ENCODE measurements around the gene SH3PXD2A.

The SH3PXD2A gene

DNA sequence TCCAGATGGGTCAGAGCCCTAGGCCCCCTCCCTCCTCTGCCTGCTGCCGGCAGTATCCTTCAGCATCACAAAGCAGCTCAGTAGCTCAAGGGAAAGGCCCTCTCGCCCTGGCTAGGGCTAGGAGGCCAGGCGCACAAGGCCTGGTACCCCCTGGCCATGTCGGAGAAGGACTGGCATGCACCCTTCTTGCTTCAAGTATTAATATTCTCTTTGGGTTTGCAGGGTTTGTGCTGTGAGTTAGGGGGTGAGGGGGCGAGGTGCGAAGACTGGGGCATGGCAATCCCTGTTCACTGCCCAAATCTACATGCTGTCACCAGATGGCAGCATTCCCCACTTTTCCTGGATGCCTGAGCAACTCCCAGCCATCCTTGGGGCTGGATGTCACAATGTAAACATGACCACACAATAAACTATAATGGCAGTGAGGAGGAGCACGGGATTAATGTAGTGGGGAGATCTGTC lies 256.7 kb downstream of the SH3PXD2A start:
- in situ Hi-C loops (cut with MboI; ENCODE audit: low sequenced_read_pairs), result no loop called here

DNA sequence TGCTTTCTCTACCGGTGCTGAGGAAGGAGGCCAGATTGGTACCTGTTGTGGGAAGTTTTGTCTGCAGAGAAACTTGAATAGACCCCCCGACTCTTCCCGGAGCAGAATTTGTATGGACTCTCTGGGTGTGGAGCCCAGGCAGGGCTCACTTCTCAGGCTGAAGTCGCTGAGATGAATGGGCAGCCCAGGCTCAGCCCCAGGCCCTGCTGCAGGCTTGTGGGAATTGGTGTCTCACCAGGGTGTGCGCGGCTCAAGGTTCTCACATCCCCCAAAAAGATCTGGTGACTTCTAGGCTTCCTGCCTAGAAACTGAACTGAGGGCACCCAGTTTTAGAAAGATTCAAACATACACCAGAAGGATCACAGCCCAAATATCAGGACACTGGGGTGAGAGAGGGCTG lies 258.4 kb downstream of the SH3PXD2A start:
- in situ Hi-C loops (cut with MboI; ENCODE audit: low sequenced_read_pairs), result no loop called here

DNA sequence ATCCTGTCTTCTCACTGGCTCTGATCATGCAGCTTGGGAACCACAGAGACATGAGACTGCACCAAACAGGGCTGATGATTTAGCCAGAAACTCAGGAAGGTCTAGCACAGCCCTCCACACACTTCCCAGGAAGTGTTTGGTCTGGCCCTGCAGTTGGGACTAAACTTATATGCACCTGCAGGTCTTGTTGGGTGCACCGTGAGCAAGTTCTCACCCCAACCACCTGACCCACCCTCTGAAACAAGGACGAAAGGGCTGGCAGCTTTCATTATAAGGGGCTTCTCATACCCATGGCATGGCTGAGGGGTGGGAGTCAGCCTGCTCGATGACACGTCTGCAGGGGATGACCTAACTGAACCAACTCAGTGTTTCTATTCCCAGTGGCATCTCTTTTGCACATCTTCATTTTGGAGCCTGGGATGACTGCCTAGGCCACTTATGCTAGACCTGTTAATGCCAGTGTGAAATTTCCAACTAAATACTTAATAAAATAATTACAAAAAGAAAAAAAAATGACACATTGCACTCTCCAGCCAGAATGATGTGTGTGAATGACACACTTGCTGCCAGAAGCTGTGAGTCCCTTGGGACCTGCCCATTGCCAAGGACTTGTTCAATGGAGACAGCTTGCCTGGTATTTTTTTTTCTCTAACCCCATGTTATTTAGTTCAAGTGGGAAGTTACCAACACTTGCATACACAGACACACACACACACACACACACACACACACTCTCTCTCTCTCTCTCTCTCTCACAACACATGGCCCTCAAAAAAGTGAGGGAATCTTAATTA lies 259.2 kb downstream of the SH3PXD2A start:
- in situ Hi-C loops (cut with MboI; ENCODE audit: low sequenced_read_pairs), result no loop called here

DNA sequence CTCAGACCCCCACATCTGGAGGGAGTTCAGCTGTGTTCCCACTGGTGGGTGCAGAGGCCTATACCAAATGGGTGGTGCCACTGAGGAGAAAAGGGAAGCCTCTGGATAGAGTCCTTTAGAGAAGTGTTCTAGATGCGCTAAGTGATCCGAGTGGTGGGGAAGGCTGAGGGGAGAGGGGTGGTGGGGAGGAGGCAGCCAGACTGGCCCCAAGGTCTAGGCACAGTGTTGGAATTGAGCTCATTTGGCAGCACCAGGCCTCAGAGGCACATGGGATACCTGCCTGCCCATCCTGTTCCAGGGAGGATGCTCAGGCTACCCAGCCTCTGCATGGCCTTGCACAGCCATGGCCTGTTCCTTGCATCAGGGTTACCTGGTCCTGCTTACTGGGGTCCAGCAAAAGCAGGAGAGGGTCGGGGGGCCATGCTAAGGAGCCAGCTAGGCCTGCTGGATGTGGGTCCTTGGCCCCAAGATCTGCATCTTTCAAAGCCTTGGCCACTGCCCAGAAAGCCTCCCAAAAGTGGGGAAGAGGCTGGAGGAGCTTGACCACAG lies 262.3 kb downstream of the SH3PXD2A start:
- in situ Hi-C loops (cut with MboI; ENCODE audit: low sequenced_read_pairs), result no loop called here

DNA sequence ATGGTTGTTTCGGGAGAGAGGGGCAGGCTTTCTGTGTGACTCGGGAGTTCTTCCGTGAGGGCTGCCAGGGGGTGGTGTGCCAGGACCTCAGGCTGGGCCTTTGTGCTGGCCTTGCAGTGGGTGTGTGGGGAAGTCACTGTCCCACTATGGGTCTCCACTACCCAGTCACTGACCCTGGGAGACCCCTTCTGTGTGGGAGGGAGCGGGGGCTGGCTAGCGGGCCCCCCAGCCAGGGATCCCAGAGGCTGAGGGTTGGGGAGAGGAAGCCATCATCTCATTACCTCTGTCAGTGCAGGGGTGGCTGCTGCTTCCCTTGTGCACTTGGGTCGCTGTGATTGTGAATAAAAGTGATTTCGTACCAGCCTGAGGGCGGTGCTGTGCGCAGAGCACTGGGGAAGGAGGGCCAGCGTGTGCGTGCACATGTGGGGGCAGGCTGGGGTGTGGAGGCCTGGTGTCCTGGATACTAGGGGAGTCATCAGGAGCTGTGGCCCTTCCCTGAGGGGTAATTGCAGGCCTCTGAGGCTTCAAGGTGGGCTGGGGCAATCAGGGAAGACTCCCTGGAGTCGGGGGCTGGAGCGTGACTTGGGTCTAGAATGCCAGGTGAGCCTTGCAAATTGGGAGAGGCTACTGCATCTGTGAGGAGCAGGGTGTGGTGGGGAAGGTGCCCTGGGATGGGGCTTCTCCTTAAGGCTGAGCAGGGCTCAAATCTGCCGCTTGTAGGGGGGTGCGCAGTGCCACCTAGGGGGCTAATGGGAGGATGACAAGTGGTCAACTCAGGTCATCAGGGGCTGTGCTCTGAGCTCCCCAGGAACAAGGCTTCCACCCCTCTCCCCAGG lies 263.0 kb downstream of the SH3PXD2A start:
- in situ Hi-C loops (cut with MboI; ENCODE audit: low sequenced_read_pairs), result no loop called here

DNA sequence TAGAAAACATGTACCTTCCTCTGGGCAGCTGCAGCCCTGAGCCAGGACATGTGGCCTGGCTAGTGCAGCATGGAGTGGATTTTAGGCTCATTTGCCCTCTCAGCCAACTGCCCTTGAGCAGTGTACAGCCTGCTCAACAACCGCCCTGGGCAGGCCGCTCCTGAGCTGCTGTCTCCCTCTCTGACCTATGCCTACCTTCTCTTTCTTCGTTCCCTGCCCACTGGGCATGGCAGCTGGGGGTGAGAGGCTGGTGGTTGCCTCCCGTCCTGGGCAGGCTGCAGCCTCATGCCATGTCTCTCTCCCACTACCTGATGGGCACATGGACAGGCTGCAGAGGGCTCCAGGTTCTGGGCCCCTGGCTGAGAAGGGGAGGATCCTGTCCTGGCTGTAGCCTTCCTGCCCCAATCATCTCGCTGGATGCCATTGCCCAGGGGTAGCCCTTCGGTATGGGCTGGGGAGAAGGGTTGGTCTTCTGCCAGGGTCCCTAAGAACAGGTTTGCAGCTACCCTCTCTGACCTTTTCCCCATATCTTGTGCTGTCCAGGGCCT lies 264.6 kb downstream of the SH3PXD2A start:
- in situ Hi-C loops (cut with MboI; ENCODE audit: low sequenced_read_pairs), result no loop called here

DNA sequence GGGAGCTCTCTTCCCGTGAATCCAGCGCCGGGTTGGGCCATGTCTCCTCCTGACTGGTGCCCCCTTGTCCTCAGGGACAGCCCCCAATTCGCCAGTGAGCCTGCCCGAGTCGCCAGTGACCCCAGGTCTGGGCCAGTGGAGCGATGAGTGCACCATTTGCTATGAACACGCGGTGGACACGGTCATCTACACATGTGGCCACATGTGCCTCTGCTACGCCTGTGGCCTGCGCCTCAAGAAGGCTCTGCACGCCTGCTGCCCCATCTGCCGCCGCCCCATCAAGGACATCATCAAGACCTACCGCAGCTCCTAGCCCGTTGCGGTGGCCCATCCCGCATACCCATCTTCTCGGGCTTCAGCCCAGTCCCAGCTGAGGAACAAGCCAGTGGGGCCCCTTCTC lies 265.3 kb downstream of the SH3PXD2A start:
- in situ Hi-C loops (cut with MboI; ENCODE audit: low sequenced_read_pairs), result no loop called here

DNA sequence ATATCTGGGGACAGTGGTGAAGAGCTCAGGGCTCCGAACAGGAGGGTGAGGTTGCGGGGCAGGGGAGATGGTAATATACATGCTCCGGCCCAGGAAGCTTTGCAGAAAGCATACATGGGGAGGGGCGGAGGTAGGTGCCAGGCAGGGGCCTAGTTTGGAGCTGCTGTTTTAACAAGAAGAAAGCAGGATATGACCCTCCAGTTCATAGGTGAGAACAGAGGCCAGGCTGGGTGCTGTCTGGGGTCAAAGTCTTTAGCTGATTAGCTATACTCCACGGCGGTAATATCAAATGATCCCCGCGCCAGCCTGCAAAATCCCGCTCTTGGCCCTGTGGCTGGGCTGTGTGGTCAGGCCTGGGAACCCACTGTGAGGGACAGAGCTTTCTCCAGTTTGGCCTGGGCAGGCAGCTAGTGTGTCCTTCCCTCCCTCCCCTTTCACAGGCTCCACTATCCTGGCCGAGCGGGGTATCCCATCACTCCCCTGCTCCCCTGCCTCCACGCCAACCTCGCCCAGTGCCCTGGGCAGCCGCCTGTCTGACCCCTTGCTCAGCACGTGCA lies 266.2 kb downstream of the SH3PXD2A start:
- in situ Hi-C loops (cut with MboI; ENCODE audit: low sequenced_read_pairs), result no loop called here

DNA sequence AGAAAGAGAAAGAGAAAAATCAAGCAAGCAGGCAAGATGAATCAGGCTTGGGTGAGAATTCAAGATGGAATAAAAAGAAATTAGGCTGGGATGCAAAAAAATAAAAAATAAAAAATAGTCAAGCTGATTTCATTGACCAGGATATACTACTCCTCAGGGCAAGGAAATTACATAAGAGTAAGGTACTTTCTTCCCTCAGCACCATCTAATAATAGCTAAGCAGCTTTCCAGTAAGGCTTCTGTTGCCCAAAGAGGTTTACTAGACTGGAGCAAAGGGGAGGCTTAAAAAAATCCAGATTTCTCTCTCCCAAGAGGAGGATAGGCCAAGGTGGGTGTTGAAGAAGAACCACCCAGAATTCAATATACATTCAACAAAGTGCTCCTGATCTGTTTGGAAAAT lies 268.3 kb downstream of the SH3PXD2A start:
- in situ Hi-C loops (cut with MboI; ENCODE audit: low sequenced_read_pairs), result no loop called here

DNA sequence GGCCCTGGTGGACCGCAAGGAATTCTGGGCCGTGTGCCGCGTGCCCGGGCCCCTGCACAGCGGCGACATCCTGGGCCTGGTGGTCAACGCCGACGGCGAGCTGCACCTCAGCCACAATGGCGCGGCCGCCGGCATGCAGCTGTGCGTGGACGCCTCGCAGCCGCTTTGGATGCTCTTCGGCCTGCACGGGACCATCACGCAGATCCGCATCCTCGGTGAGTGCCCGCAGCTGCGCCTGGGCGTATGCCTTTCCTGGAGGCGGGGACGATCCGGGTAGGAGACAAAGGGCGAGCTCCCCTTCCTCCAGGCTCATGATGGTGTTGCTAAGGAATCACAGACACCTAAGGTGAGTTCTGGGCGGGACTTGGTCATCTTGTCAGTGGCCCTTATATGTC lies 270.4 kb downstream of the SH3PXD2A start:
- in situ Hi-C loops (cut with MboI; ENCODE audit: low sequenced_read_pairs), result no loop called here

DNA sequence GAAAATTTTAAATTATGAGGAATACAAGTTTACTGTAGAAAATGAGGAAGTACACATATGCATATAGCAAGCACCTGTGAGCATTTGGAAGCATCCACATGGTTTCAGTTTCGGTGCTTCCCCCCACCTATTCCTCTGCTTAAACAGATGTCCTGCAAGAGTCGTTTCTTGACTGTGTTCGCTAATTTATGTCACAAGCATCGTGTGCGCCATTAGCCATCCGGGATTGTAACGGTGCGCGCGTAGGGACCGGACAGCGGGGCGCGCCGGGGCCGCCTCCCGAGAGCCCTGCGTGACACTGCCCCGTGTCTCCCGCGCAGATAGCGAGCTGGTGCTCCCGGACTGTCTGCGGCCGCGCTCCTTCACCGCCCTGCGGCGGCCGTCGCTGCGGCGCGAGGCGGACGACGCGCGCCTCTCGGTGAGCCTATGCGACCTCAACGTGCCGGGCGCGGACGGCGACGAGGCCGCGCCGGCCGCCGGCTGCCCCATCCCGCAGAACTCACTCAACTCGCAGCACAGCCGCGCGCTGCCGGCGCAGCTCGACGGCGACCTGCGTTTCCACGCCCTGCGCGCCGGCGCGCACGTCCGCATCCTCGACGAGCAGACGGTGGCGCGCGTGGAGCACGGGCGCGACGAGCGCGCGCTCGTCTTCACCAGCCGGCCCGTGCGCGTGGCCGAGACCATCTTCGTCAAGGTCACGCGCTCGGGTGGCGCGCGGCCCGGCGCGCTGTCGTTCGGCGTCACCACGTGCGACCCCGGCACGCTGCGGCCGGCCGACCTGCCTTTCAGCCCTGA lies 271.0 kb downstream of the SH3PXD2A start:
- in situ Hi-C loops (cut with MboI; ENCODE audit: low sequenced_read_pairs), result no loop called here

DNA sequence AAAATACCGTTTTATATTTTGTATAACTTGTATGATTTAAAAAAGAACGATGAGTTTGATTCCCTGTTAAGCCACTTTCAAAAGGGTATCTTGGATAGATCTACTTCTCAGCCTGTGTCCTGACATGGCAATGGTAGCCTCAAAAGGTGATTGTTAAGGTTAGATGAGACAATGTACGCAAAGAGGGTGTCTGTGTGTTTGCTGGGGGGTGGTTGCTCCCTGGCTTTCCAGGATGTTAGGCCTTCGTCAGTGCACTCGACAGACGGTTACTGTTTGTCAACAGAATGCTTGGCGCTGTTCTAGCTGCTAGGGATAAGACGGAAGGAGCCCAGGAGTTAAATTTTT lies 271.5 kb downstream of the SH3PXD2A start:
- in situ Hi-C loops (cut with MboI; ENCODE audit: low sequenced_read_pairs), result no loop called here

DNA sequence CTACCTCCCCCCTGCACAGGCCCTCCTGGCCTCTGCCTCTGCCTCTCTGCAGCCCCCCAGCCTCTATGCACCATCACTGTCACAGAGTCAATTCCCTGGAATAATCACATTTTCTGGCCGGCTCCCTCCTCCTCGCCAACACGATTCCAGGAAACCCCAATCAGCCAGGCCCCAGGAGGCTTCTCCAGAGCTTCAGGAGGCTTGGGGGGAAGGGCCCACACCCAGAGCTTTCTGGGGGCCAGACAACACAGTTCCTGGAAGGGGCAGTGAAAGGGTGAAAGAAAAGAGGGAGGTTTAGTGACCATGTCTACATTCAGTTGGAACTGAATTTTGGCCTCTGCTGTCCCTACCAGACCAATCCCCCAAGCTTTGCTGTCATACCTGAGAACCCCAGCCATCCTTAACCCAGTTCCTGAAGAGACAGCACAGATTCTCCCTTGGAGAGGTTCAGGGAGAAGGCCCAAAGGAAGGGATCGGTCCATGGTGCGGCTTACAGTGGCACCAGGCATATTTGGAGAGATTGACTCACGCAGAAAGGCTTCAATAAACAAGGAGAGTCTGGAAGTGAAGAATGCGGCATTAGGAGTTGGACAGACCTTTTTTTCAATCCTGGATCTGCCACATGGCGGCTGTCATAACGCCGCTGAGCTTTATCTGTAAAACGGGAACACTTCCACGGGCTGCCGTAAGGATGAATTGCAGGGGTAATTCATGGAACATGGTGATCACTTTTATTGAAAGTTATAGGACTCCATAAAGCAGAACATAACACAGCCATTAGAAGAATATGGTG lies 272.8 kb downstream of the SH3PXD2A start:
- in situ Hi-C loops (cut with MboI; ENCODE audit: low sequenced_read_pairs), result no loop called here

DNA sequence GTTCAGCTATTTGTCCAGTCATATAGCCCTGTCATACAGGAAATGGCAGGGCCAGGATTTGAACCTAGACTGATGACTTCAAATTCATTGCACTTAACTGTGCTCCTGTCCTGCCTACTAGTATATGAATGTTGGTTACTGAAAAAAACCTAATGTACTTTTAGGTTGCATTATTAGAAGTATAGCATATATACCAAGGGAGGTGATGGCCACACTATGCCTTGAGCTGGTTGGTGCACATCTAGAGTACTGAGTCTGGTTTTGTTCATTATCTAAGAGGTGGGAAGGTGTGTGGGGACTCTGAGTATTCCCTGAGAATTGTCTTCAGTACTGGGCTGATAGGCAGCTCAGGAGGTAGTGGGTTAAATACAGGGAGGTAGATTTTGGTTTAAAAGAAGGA lies 273.9 kb downstream of the SH3PXD2A start:
- in situ Hi-C loops (cut with MboI; ENCODE audit: low sequenced_read_pairs), result no loop called here

DNA sequence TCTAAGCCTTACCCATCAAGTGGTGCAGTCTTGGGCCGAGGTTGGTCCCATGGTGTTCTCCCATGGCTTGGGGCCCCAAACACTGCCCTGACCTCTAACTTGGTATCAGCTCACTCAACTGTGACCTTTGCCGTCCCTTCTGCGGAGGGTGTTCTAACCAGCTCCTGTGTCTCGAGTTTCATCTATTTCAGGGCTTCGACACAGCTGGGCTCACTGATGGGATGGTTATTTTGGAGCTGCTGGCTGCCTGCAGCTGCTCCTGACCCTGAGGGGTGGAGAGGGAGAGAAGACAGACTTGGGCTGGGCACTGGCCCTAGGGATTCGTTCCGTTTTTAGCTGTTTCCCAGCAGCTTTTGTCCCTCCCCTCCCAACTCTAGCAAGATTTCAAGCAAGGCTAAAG lies 274.9 kb downstream of the SH3PXD2A start:
- in situ Hi-C loops (cut with MboI; ENCODE audit: low sequenced_read_pairs), result no loop called here

DNA sequence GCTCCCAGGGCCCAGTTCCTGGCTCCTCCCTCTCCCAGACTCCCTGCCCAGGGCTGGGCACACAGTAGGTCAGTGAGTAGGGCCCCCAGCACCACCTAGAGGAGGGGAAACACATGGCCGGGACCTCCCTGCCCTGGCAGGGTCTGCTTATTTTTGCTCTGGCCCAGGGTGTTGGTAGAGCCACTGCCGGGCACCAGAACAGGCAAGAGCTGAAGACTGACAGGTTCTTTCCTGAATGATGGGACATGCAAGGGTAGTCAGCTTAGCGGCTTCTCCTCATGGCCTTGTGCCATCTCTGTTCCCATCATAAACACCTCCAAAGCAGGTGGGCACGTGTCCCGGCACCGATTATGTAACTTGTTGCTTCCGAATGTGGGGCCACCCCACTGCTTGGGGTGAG lies 275.4 kb downstream of the SH3PXD2A start:
- in situ Hi-C loops (cut with MboI; ENCODE audit: low sequenced_read_pairs), result no loop called here

DNA sequence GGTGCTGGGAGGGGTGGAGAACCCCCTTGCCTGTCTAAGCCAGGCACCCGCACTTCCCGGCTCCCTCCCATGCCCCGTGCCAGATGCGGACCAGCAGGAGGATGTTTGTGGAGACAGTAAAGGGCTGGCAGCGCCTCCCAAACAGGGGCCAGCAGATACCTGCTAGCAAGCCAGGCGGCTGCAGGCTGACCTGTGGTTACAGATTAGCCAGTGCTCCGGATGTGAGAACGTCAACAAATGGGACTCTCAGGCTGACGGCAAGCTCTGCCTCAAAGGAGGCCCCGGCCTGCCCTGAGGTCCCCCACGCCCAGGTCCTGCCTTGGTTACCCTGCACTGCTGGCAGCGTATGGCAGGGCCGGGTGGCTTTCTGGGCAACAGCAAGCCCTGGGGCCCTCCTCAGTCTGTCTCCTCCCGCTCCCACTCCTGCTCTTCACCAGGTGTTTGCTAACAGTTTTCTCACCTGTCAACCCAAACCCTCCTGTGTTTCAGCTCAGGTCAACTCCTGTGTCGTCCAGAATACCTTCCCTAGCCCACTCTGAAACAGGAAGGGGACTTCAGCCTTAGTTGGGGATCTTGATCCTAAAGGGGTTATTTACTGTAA lies 276.5 kb downstream of the SH3PXD2A start:
- in situ Hi-C loops (cut with MboI; ENCODE audit: low sequenced_read_pairs), result no loop called here

DNA sequence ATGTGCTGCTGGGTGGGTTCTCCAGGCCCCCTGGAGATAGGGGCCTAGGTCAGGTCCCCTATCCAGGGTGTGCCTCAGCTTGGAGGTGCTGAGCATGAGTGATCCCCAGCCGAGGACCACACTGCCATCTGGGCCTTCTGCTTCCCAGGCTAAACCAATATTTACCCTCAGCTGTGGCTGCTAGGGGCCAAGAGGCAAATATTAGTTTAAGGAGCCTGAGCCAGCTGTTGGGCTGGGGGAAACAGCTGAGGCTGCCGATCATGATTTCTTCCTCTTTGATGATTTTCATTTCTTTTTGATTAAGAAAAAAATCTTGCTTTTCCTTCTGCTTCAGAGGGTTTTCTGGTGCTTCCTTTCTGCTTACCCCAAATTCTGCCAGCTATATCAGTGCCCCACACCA lies 278.5 kb downstream of the SH3PXD2A start:
- in situ Hi-C loops (cut with MboI; ENCODE audit: low sequenced_read_pairs), result no loop called here

DNA sequence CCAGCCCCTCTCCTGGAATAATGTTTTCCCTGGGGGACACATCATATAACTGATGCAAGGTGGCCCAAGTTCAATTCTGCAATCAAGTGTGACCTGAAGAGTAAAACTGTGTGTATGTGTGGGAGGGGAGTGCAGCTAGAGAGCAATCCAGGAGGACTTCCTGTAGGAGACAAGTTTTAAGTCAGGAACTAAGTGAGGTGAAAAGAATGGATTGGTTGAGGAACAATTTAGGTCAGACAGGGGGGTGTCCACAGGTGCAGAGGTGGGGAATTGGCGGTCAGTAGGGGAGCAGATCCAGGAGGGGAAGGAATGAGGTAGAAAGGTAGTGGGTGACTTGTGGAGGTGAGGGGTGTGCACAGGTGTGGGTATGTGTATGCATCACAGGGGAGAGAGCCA lies 279.3 kb downstream of the SH3PXD2A start:
- in situ Hi-C loops (cut with MboI; ENCODE audit: low sequenced_read_pairs), result no loop called here
